HG03108 (cell line): ENCODE measurements around the gene PMM1.
"Not testable (repeated sequence)": the region's sequence is repeated elsewhere in the genome, so short reads cannot be mapped to it uniquely, and the experiment has no call there.

ENCODE experiments used
- ATAC-seq: cut with Tn5 transposase; IDR thresholded peaks from one replicate; pipeline ENCODE4 v1.9.1; 2021; ENCODE audit warnings: moderate library complexity; ENCODE audit not compliant: unreplicated experiment

PMM1 gene

GRCh38 chr22:41589391-41590241, at the start of gene PMM1:
Gene PMM1, minus strand, starts transcription at chr22:41589840. Its CDS starts 35 bp downstream, at chr22:41589805.
- ATAC-seq, result peak; percentile 96

GRCh38 chr22:41638748-41639147, 49.1 kb upstream of the PMM1 start:
- ATAC-seq, result no peak

GRCh38 chr22:41638124-41638523, 48.5 kb upstream of the PMM1 start:
- ATAC-seq, result no peak

- not testable (repeated sequence) for ATAC-seq
These were observed 48.0 kb upstream of the PMM1 start for GRCh38 chr22:41637623-41638022.

GRCh38 chr22:41636467-41636866, 46.8 kb upstream of the PMM1 start:
- no peak for ATAC-seq

GRCh38 chr22:41634610-41635009, 45.0 kb upstream of the PMM1 start:
- not testable (repeated sequence) for ATAC-seq

GRCh38 chr22:41631615-41632014, 42.0 kb upstream of the PMM1 start:
- not testable (repeated sequence) for ATAC-seq

GRCh38 chr22:41631115-41631514, 41.5 kb upstream of the PMM1 start:
- ATAC-seq, result not testable (repeated sequence)

- ATAC-seq, result no peak
These were observed 35.9 kb upstream of the PMM1 start for GRCh38 chr22:41625577-41625976.

- no peak for ATAC-seq
These were observed 32.2 kb upstream of the PMM1 start for GRCh38 chr22:41621911-41622179.

- peak; percentile 76 for ATAC-seq
These were observed 31.7 kb upstream of the PMM1 start, which contains the start of gene XRCC6 for GRCh38 chr22:41621099-41621910. Gene XRCC6, plus strand, starts transcription at chr22:41621295. Its CDS starts 710 bp downstream, at chr22:41622005.

- ATAC-seq, result peak; percentile 18
These were observed 31.0 kb upstream of the PMM1 start, which contains the start of gene DESI1 for GRCh38 chr22:41620589-41621098. Gene DESI1, minus strand, starts transcription at chr22:41621043. Its CDS starts 204 bp downstream, at chr22:41620839.

- ATAC-seq, result no peak
These were observed 30.4 kb upstream of the PMM1 start for GRCh38 chr22:41619979-41620588.

- ATAC-seq, result no peak
These were observed 23.8 kb upstream of the PMM1 start for GRCh38 chr22:41613456-41613855.

- no peak for ATAC-seq
These were observed 23.1 kb upstream of the PMM1 start for GRCh38 chr22:41612603-41613306.

- no peak for ATAC-seq
These were observed 18.7 kb upstream of the PMM1 start for GRCh38 chr22:41608386-41608785.

GRCh38 chr22:41603873-41604332, 14.3 kb upstream of the PMM1 start:
- peak; percentile 73 for ATAC-seq

GRCh38 chr22:41600976-41601375, 11.3 kb upstream of the PMM1 start:
- no peak for ATAC-seq

GRCh38 chr22:41598891-41599635, 9.4 kb upstream of the PMM1 start:
- ATAC-seq, result no peak

GRCh38 chr22:41598081-41598480, 8.4 kb upstream of the PMM1 start:
- ATAC-seq, result no peak
